ENCODE measurements around the gene LIMA1.

DNA sequence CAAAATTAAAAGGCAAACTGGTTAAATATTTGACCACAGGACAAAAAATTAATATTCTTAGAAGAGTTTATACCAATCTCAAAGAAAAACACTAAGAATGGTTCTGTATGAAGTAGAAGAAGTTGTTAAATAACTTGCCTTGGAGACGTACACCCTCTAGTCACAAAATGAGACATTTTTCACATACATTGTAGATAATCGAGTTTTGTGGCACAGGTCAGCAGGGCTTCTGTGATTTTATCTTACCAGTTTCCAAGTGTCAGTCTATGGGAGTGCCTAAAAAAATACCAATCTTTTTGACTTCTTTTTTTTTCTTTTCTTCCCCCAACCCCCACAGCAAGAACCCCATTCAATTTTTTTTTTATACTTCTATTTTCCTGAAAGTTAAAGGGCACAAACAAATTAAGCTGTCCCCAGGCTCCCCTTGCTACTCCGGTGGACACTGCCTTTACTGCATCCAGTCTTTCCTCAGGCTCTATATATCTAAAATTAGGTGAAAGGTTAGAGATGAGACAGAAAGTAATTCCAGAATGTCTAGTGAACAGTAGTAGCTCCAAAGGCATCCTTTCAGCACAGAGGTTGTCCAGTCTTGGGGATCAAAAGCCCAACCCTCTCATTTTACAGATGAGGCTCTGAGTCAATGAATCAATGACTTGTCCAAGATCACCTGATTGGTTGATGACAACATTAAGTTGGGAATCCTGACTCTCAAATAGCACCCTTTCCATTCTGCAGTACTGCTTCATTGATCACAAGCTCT lies 6.2 kb downstream of the LIMA1 start:
- TF ChIP-seq CTCF (IDR thresholded peaks at IDR 0.05) (no peak), POLR2A (IDR thresholded peaks at IDR 0.05) (no peak), POLR2AphosphoS5 (IDR thresholded peaks at IDR 0.05) (no peak)
